Measurements from ENCODE around the gene ALG14. TPM values are rescaled to one million over a fixed set of nuclear protein-coding genes. Genes with fewer than 3 reads are reported as not detected.
"Not testable (repeated sequence)": the region's sequence is repeated elsewhere in the genome, so short reads cannot be mapped to it uniquely, and the experiment has no call there.

The ALG14 gene
- total RNA-seq, 2 experiments from 2014 or later = 0.08 to 0.52 TPM

DNA sequence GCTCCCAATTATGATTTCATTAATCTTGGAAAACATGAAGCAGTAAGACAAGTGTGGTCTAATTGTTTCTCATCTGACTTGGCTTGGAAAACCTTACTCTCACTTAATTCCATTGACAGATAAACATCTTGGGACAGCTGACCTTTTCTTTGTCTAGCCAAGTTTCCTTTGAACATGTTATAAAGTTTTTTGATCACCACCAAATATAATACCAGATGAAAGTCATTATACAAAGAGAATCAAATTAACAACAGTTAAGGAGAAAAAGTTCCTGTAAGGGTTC lies 50.2 kb downstream of the ALG14 start:
- no peak overlapping the region for H3K27ac ChIP-seq (ENCODE audit: low read depth in 1 of 2, low read length in 2 of 2)
- Mint-ChIP-seq H3K9me3 (no peaks in the 10 kb centered on the region), H3K4me3 (no peak overlapping the region), H3K36me3 (ENCODE audit: low read depth) (peaks cover 43% of the 10 kb centered on the region), H3K27me3 (no peaks in the 10 kb centered on the region), H3K27ac (no peak overlapping the region), H3K4me1 (ENCODE audit: low read depth) (no peaks in the 10 kb centered on the region)
- no peak for TF ChIP-seq CTCF (IDR thresholded peaks at IDR 0.05)
- no peak overlapping the region for H3K4me3 ChIP-seq (ENCODE audit: low read length)
- DNase-seq (no peak), ATAC-seq (ENCODE audit: poor library complexity) (no peak)
- H3K9me3 ChIP-seq (ENCODE audit: control insufficient read depth in 1 of 2, insufficient read depth in 1 of 2, low read length in 2 of 2) = peaks cover 0 to 5% of the 10 kb centered on the region in 2 experiments
- H3K4me1 ChIP-seq (ENCODE audit: insufficient read depth, low read length) = no peaks in the 10 kb centered on the region
- intact Hi-C loops (cut with DNase I, micrococcal nuclease) = no loop called here
- ChIA-PET CTCF (no interaction called here), POLR2A (no interaction called here)
- no peaks in the 10 kb centered on the region for H3K36me3 ChIP-seq (ENCODE audit: insufficient read depth, low read length)
- no peaks in the 10 kb centered on the region for H3K27me3 ChIP-seq (ENCODE audit: control insufficient read depth in 1 of 2, insufficient read depth in 2 of 2, low read length in 2 of 2)

GRCh38 chr1:95021805-95022643 lies 50.7 kb downstream of the ALG14 start:
- CTCF ChIA-PET = no interaction called here
- H3K9me3 Mint-ChIP-seq = no peaks in the 10 kb centered on the region
- POLR2A ChIA-PET = no interaction called here

DNA sequence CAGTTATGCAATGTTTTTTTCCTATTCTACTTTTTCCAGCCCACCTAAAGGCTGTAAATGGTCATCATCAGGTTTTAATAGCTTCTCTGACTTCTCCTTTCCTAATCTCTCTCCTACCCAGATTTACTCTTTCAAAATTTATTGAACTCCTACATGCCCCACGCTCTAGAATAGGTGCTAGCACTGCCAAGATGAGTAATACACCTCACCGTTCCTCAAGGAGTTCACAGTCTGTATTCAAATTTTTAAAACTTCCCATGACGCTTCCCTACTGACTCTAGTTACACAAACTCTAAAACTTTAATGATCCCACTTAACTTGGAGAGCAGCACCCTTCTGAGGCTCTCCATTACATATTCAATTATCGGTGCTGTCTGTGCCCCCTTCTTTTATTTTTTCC lies 51.6 kb downstream of the ALG14 start:
- H3K36me3 Mint-ChIP-seq (ENCODE audit: low read depth) = peaks cover 28% of the 10 kb centered on the region
- H3K27me3 Mint-ChIP-seq = no peaks in the 10 kb centered on the region
- peaks cover 0 to 4% of the 10 kb centered on the region in 2 experiments for H3K9me3 ChIP-seq (ENCODE audit: control insufficient read depth in 1 of 2, insufficient read depth in 1 of 2, low read length in 2 of 2)
- H3K27ac Mint-ChIP-seq = no peak overlapping the region
- intact Hi-C loops (cut with DNase I, micrococcal nuclease) = no loop called here
- TF ChIP-seq CTCF (IDR thresholded peaks at IDR 0.05) = no peak
- H3K9me3 Mint-ChIP-seq = no peaks in the 10 kb centered on the region
- no peaks in the 10 kb centered on the region for H3K36me3 ChIP-seq (ENCODE audit: insufficient read depth, low read length)
- CTCF ChIA-PET = interaction anchor here (0.6 kb wide), 1 partner anchor 166 kb away, joined by 3 read pairs; no protein-coding TSS in a partner anchor
- H3K4me1 ChIP-seq (ENCODE audit: insufficient read depth, low read length) = no peaks in the 10 kb centered on the region
- DNase-seq (no peak), ATAC-seq (ENCODE audit: poor library complexity) (no peak)
- H3K4me3 ChIP-seq (ENCODE audit: low read length) = no peak overlapping the region
- POLR2A ChIA-PET = no interaction called here
- H3K27me3 ChIP-seq (ENCODE audit: control insufficient read depth in 1 of 2, insufficient read depth in 2 of 2, low read length in 2 of 2) = no peaks in the 10 kb centered on the region
- H3K4me1 Mint-ChIP-seq (ENCODE audit: low read depth) = no peaks in the 10 kb centered on the region
- no peak overlapping the region for H3K27ac ChIP-seq (ENCODE audit: low read depth in 1 of 2, low read length in 2 of 2)
- no peak overlapping the region for H3K4me3 Mint-ChIP-seq

More at GRCh38 chr1:95021805-95022643, 50.7 kb downstream of the ALG14 start:
- Mint-ChIP-seq H3K4me1 (ENCODE audit: low read depth) (no peaks in the 10 kb centered on the region), H3K4me3 (no peak overlapping the region), H3K36me3 (ENCODE audit: low read depth) (peaks cover 37% of the 10 kb centered on the region), H3K27me3 (no peaks in the 10 kb centered on the region), H3K27ac (no peak overlapping the region)
- no peaks in the 10 kb centered on the region for H3K27me3 ChIP-seq (ENCODE audit: control insufficient read depth in 1 of 2, insufficient read depth in 2 of 2, low read length in 2 of 2)
- no peak for TF ChIP-seq CTCF (IDR thresholded peaks at IDR 0.05)
- H3K27ac ChIP-seq (ENCODE audit: low read depth in 1 of 2, low read length in 2 of 2) = no peak overlapping the region
- intact Hi-C loops (cut with DNase I, micrococcal nuclease) = no loop called here
- no peaks in the 10 kb centered on the region for H3K4me1 ChIP-seq (ENCODE audit: insufficient read depth, low read length)
- DNase-seq = no peak
- H3K4me3 ChIP-seq (ENCODE audit: low read length) = no peak overlapping the region
- H3K36me3 ChIP-seq (ENCODE audit: insufficient read depth, low read length) = no peaks in the 10 kb centered on the region
- no peak for ATAC-seq (ENCODE audit: poor library complexity)
- H3K9me3 ChIP-seq (ENCODE audit: control insufficient read depth in 1 of 2, insufficient read depth in 1 of 2, low read length in 2 of 2) = peaks cover 0 to 5% of the 10 kb centered on the region in 2 experiments

DNA sequence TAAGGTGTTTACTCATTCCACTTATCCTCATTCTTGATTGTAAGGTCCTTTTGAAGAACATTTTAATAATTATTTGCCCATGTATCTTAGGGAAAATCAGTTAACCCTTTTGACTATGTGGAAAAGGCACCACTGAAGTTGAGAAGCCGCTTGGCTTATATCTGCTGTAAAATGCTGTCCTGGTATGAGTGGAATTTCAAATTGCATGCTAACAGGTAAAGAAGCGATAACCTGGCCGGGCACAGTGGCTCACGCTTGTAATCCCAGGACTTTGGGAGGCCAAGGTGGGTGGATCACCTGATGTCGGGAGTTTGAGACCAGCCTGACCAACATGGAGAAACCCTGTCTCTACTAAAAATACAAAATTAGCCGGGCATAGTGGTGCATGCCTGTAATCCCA lies 53.3 kb downstream of the ALG14 start:
- H3K4me1 ChIP-seq (ENCODE audit: insufficient read depth, low read length); H3K27me3 Mint-ChIP-seq; H3K9me3 Mint-ChIP-seq; CTCF ChIA-PET; H3K4me3 ChIP-seq (ENCODE audit: low read length); H3K27ac Mint-ChIP-seq; H3K9me3 ChIP-seq (ENCODE audit: control insufficient read depth in 1 of 2, insufficient read depth in 1 of 2, low read length in 2 of 2); H3K4me1 Mint-ChIP-seq (ENCODE audit: low read depth); POLR2A ChIA-PET; H3K36me3 ChIP-seq (ENCODE audit: insufficient read depth, low read length); ATAC-seq (ENCODE audit: poor library complexity); intact Hi-C loops (cut with DNase I, micrococcal nuclease); H3K27me3 ChIP-seq (ENCODE audit: control insufficient read depth in 1 of 2, insufficient read depth in 2 of 2, low read length in 2 of 2); H3K4me3 Mint-ChIP-seq; H3K27ac ChIP-seq (ENCODE audit: low read depth in 1 of 2, low read length in 2 of 2); DNase-seq: not testable (repeated sequence)
- peaks cover 17% of the 10 kb centered on the region for H3K36me3 Mint-ChIP-seq (ENCODE audit: low read depth)
